NCI-H1092 (cell line): ENCODE results near the gene FOXF1.

ENCODE experiments used
- DNase-seq: peaks from one replicate; lab custom pipeline; 2025; lab: John Stamatoyannopoulos, UW

The FOXF1 gene

GRCh38 chr16:86510465-86511261 is at the start of gene FOXF1:
Gene FOXF1, plus strand, starts transcription at chr16:86510527. Its CDS starts 43 bp downstream, at chr16:86510570.
- no peak for DNase-seq

- DNase-seq, result no peak
These were observed 49.3 kb upstream of the FOXF1 start for GRCh38 chr16:86461037-86461436.

- DNase-seq, result no peak
These were observed 47.8 kb upstream of the FOXF1 start for GRCh38 chr16:86462334-86463084.

- no peak for DNase-seq
These were observed 46.3 kb upstream of the FOXF1 start for GRCh38 chr16:86464044-86464443.

GRCh38 chr16:86465434-86465833 is 44.9 kb upstream of the FOXF1 start:
- no peak for DNase-seq

- no peak for DNase-seq
These were observed 43.5 kb upstream of the FOXF1 start for GRCh38 chr16:86466696-86467406.

GRCh38 chr16:86467490-86467889 is 42.8 kb upstream of the FOXF1 start:
- no peak for DNase-seq

GRCh38 chr16:86470964-86471363 is 39.4 kb upstream of the FOXF1 start:
- no peak for DNase-seq

GRCh38 chr16:86471896-86472295 is 38.4 kb upstream of the FOXF1 start:
- no peak for DNase-seq

GRCh38 chr16:86472366-86472765 is 38.0 kb upstream of the FOXF1 start:
- no peak for DNase-seq

- DNase-seq, result no peak
These were observed 33.3 kb upstream of the FOXF1 start for GRCh38 chr16:86476956-86477534.

- DNase-seq, result no peak
These were observed 32.7 kb upstream of the FOXF1 start for GRCh38 chr16:86477642-86478041.

- no peak for DNase-seq
These were observed 31.5 kb upstream of the FOXF1 start for GRCh38 chr16:86478779-86479178.

GRCh38 chr16:86479419-86479818 is 30.9 kb upstream of the FOXF1 start:
- DNase-seq, result no peak

GRCh38 chr16:86480444-86480843 is 29.9 kb upstream of the FOXF1 start:
- no peak for DNase-seq

- no peak for DNase-seq
These were observed 28.7 kb upstream of the FOXF1 start for GRCh38 chr16:86481607-86482006.

- DNase-seq, result no peak
These were observed 26.1 kb upstream of the FOXF1 start for GRCh38 chr16:86484240-86484639.

- DNase-seq, result no peak
These were observed 24.6 kb upstream of the FOXF1 start for GRCh38 chr16:86485746-86486145.

- no peak for DNase-seq
These were observed 19.3 kb upstream of the FOXF1 start for GRCh38 chr16:86490859-86491639.

- DNase-seq, result no peak
These were observed 18.7 kb upstream of the FOXF1 start for GRCh38 chr16:86491640-86492023.

- DNase-seq, result no peak
These were observed 17.9 kb upstream of the FOXF1 start for GRCh38 chr16:86492267-86492960.
